Measurements from ENCODE around the gene NPLOC4. TPM values are rescaled to one million over a fixed set of nuclear protein-coding genes. Genes with fewer than 3 reads are reported as not detected.

The NPLOC4 gene
- total and polyA plus RNA-seq, 9 donors = 24.4 to 84.8 (median 56.3) TPM

DNA sequence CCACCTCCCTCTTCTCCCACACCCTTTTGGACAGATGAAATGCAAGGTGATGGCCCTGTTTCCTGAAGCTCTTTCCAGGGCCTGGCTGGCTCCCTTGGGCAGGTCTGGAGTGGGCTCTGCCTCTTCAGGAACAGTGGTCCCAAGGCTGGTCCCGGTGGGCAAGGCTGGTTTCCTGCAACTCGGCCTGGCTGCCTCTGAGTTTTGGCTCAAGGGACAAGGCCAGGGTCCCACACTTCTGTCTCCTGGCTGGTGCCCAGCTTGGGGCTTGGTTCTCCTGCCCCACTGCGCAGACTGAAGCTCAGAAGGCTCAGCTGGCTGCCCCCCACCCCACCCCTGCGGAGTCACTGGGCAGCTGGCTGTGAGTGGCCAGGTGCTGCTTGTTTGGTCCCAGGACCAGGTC lies 120.5 kb downstream of the NPLOC4 start:
- H3K4me1 ChIP-seq (ENCODE audit: insufficient read depth) = peaks cover 18% of the 10 kb centered on the region
- no peaks in the 10 kb centered on the region for H3K36me3 ChIP-seq
- TF ChIP-seq POLR2A (IDR thresholded peaks at IDR 0.05) (no peak), EP300 (IDR thresholded peaks at IDR 0.05) (no peak)
- TF ChIP-seq, protein P1, sequence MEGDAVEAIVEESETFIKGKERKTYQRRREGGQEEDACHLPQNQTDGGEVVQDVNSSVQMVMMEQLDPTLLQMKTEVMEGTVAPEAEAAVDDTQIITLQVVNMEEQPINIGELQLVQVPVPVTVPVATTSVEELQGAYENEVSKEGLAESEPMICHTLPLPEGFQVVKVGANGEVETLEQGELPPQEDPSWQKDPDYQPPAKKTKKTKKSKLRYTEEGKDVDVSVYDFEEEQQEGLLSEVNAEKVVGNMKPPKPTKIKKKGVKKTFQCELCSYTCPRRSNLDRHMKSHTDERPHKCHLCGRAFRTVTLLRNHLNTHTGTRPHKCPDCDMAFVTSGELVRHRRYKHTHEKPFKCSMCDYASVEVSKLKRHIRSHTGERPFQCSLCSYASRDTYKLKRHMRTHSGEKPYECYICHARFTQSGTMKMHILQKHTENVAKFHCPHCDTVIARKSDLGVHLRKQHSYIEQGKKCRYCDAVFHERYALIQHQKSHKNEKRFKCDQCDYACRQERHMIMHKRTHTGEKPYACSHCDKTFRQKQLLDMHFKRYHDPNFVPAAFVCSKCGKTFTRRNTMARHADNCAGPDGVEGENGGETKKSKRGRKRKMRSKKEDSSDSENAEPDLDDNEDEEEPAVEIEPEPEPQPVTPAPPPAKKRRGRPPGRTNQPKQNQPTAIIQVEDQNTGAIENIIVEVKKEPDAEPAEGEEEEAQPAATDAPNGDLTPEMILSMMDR (IDR thresholded peaks at IDR 0.05) = no peak
- no peaks in the 10 kb centered on the region for H3K9me3 ChIP-seq
- peak overlapping the region; percentile 93 for H3K4me3 ChIP-seq
- H3K27ac ChIP-seq = no peak overlapping the region
- 60 to 80% (median 63%) methylated on average over 2 to 4 of the region's 4 CpGs for WGBS, 3 donors
- no peaks in the 10 kb centered on the region for H3K27me3 ChIP-seq
- intact Hi-C loops (cut with DNase I) = no loop called here
- peak in 2 of 5 donors; percentile 41 to 55 for DNase-seq

DNA sequence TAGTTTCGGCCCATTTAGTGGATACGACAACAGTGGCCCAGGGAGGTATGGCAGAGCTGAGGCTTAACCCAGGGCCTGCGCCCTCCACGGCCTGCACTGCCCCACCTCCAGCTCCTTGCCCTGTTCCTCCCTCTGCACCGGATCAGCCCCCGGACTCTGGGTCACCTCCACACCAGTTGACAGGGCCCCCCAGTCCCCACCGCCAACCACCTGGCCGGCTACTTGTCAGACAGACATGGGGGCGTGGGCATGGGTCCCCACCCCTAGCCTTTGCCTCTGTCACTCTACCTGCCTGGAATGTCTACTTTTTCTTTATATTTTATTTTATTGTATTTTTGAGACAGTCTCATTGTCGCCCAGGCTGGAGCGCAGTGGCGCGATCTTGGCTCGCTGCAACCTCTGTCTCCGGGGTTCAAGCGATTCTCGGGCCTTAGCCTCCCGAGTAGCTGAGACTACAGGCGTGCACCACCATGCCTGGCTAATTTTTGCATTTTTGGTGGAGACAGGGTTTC lies 121.3 kb downstream of the NPLOC4 start:
- H3K4me3 ChIP-seq = peak overlapping the region; percentile 93
- WGBS, 3 donors = 31 to 44% (median 38%) methylated on average over 19 of the region's 19 CpGs
- H3K9me3 ChIP-seq = no peaks in the 10 kb centered on the region
- H3K4me1 ChIP-seq (ENCODE audit: insufficient read depth) = peaks cover 18% of the 10 kb centered on the region
- no peaks in the 10 kb centered on the region for H3K27me3 ChIP-seq
- intact Hi-C loops (cut with DNase I) = no loop called here
- peak overlapping the region in 1 of 2 donors; percentile 98 for H3K27ac ChIP-seq
- no peaks in the 10 kb centered on the region for H3K36me3 ChIP-seq
- TF ChIP-seq, protein P1 (IDR thresholded peaks at IDR 0.05) = no peak
- TF ChIP-seq POLR2A (IDR thresholded peaks at IDR 0.05) (no peak), EP300 (IDR thresholded peaks at IDR 0.05) (no peak)
- peak in 2 of 5 donors; percentile 44 to 61 for DNase-seq

DNA sequence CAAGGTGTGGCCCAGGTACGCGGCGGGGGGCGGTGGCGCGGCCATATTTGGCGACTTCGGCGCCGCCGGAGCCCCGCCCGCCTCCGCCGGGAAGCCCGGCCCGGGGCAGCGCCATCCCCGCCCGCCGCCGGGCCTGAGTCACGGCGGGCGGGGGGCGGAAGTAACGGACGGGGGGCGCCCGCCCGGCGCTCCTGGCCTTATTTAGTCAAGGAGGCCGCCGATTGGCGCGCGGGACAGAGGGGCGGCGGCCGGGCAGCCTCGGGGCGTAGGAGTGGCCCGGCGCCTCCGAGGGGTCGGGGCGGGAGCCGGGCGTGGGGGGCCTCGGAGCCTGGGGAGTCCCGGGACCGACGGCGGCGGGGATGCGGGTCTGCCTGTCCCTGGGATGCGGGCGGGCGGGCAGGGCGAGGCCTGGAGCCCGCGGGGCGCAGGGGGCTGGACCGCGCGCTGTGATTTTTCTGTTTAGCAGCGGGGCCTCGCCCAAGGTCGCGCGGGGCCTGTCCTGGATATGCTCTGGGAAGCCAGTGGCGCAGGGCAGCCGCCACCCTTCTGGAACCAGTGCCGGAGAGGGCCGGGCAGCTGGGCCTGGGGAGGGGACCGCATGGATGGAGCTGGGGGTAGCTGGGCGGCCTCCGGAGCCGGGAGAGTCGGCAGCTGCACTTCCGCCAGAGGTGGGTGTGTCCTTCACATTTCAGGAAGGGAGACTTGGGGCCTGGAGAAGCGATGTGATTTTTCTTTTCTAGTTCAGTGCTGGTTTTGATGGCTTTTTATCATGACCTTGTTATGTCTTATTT lies 122.0 kb downstream of the NPLOC4 start:
- no peaks in the 10 kb centered on the region for H3K36me3 ChIP-seq
- H3K27ac ChIP-seq = peak overlapping the region; percentile 98 to 100
- H3K4me3 ChIP-seq = peak overlapping the region; percentile 93
- no peaks in the 10 kb centered on the region for H3K27me3 ChIP-seq
- no peaks in the 10 kb centered on the region for H3K9me3 ChIP-seq
- 0 to 1% (median 0%) methylated on average over 49 to 82 of the region's 82 CpGs for WGBS, 3 donors
- peak; percentile 72 for TF ChIP-seq POLR2A (IDR thresholded peaks at IDR 0.05)
- TF ChIP-seq, protein P1 (IDR thresholded peaks at IDR 0.05) = no peak
- intact Hi-C loops (cut with DNase I) = loop anchor here in 2 of 4 donors (5.0 kb wide), 2 partner anchors 113 to 118 kb away; partner anchors contain the start of gene BAHCC1 (in 1 of the 2)
- peak; percentile 83 to 89 (median 84) for DNase-seq
- peaks cover 18% of the 10 kb centered on the region for H3K4me1 ChIP-seq (ENCODE audit: insufficient read depth)

DNA sequence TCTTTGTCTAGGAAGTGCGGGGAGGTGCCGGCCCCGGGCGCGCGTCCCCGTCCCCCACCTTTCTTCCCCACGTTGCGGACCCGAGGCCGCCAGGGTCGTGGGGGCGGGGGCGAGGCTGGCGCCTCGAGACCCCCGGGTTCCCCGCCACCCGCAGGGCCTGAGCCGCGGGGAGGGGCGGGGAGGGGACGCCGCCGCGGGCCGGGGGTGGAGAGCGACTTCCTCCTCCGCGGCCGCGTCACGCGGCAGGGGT lies 122.5 kb downstream of the NPLOC4 start:
- TF ChIP-seq EP300 (IDR thresholded peaks at IDR 0.05) = no peak
- TF ChIP-seq POLR2A (IDR thresholded peaks at IDR 0.05) = no peak
- TF ChIP-seq, protein P1 (IDR thresholded peaks at IDR 0.05) = no peak
- Histone ChIP-seq H3K27me3 (no peaks in the 10 kb centered on the region), H3K9me3 (no peaks in the 10 kb centered on the region), H3K27ac (peak overlapping the region; percentile 98 to 100), H3K4me3 (peak overlapping the region; percentile 93), H3K36me3 (no peaks in the 10 kb centered on the region), H3K4me1 (ENCODE audit: insufficient read depth) (peaks cover 14% of the 10 kb centered on the region)
- WGBS, 3 donors = 0 to 4% (median 1%) methylated on average over 7 to 34 of the region's 34 CpGs
- intact Hi-C loops (cut with DNase I) = loop anchor here in 2 of 4 donors (5.0 kb wide), 2 partner anchors 112 to 117 kb away; partner anchors contain the start of gene BAHCC1 (in 1 of the 2)
- no peak for DNase-seq
